ENCODE data around the gene KIF20B. TPM values are rescaled to one million over a fixed set of nuclear protein-coding genes. Genes with fewer than 3 reads are reported as not detected.

KIF20B gene
- total RNA-seq, 2 donors from 2014 or later: 3.4 to 5.7 TPM

GRCh38 chr10:89776665-89777064 lies 75.3 kb downstream of the KIF20B start:
- Histone ChIP-seq H3K27ac (no peak overlapping the region), H3K36me3 (no peaks in the 10 kb centered on the region), H3K4me3 (no peak overlapping the region), H3K9me3 (no peaks in the 10 kb centered on the region), H3K27me3 (replicated peaks; ENCODE audit: insufficient read depth) (no peaks in the 10 kb centered on the region), H3K4me1 (replicated peaks) (no peaks in the 10 kb centered on the region)
- intact Hi-C loops (cut with DNase I): no loop called here
- DNase-seq (ENCODE audit: low spot score): no peak
- TF ChIP-seq POLR2AphosphoS5 (IDR thresholded peaks at IDR 0.05): no peak
- no peak for TF ChIP-seq CTCF (IDR thresholded peaks at IDR 0.05)
- no peak for TF ChIP-seq POLR2A (IDR thresholded peaks at IDR 0.05)

DNA sequence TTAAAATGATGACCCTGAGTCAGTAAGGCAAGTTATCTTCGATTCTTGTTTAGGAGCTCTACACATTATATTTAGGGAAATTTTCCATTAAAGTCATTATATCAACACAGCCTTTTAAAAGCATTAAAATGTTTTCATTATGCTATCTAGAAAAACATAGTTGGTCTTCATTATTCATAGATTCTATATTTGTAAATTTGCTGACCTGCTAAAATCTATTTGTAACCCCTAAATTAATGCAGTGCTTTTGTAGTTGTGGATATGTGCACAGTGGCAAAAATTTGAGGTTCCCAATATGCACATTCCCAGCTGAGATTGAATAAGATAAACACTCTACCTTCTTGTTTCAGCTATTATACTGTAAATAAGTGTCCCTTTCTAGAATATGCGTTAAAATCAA lies 81.1 kb downstream of the KIF20B start:
- no peaks in the 10 kb centered on the region for H3K4me1 ChIP-seq (replicated peaks)
- no peak for TF ChIP-seq CTCF (IDR thresholded peaks at IDR 0.05)
- TF ChIP-seq POLR2AphosphoS5 (IDR thresholded peaks at IDR 0.05): no peak
- no peak for DNase-seq (ENCODE audit: low spot score)
- no peak overlapping the region for H3K4me3 ChIP-seq
- WGBS: 93% methylated on average over 2 of the region's 2 CpGs
- no peaks in the 10 kb centered on the region for H3K36me3 ChIP-seq
- no peak overlapping the region for H3K27ac ChIP-seq
- H3K9me3 ChIP-seq: no peaks in the 10 kb centered on the region
- intact Hi-C loops (cut with DNase I): no loop called here
- no peaks in the 10 kb centered on the region for H3K27me3 ChIP-seq (replicated peaks; ENCODE audit: insufficient read depth)

GRCh38 chr10:89783406-89783805 lies 82.0 kb downstream of the KIF20B start:
- H3K36me3 ChIP-seq: no peaks in the 10 kb centered on the region
- TF ChIP-seq POLR2AphosphoS5 (IDR thresholded peaks at IDR 0.05) (no peak), CTCF (IDR thresholded peaks at IDR 0.05) (no peak), POLR2A (IDR thresholded peaks at IDR 0.05) (no peak)
- no peak overlapping the region for H3K4me3 ChIP-seq
- DNase-seq (ENCODE audit: low spot score): no peak
- no peaks in the 10 kb centered on the region for H3K27me3 ChIP-seq (replicated peaks; ENCODE audit: insufficient read depth)
- H3K4me1 ChIP-seq (replicated peaks): no peaks in the 10 kb centered on the region
- no peak overlapping the region for H3K27ac ChIP-seq
- no peaks in the 10 kb centered on the region for H3K9me3 ChIP-seq
- intact Hi-C loops (cut with DNase I): no loop called here

GRCh38 chr10:89785095-89785494 lies 83.7 kb downstream of the KIF20B start:
- H3K27me3 ChIP-seq (replicated peaks; ENCODE audit: insufficient read depth): no peaks in the 10 kb centered on the region
- no peaks in the 10 kb centered on the region for H3K36me3 ChIP-seq
- DNase-seq (ENCODE audit: low spot score): no peak
- H3K27ac ChIP-seq: no peak overlapping the region
- TF ChIP-seq POLR2AphosphoS5 (IDR thresholded peaks at IDR 0.05) (no peak), POLR2A (IDR thresholded peaks at IDR 0.05) (no peak), CTCF (IDR thresholded peaks at IDR 0.05) (no peak)
- no peaks in the 10 kb centered on the region for H3K4me1 ChIP-seq (replicated peaks)
- H3K4me3 ChIP-seq: no peak overlapping the region
- WGBS: 96% methylated on average over 3 of the region's 3 CpGs
- intact Hi-C loops (cut with DNase I): no loop called here
- H3K9me3 ChIP-seq: no peaks in the 10 kb centered on the region

GRCh38 chr10:89789188-89789877 lies 87.9 kb downstream of the KIF20B start:
- no peaks in the 10 kb centered on the region for H3K9me3 ChIP-seq
- whole genome bisulfite sequencing: 85% methylated on average over 7 of the region's 7 CpGs
- H3K27ac ChIP-seq: no peak overlapping the region
- no peaks in the 10 kb centered on the region for H3K36me3 ChIP-seq
- intact Hi-C loops (cut with DNase I): no loop called here
- no peaks in the 10 kb centered on the region for H3K27me3 ChIP-seq (replicated peaks; ENCODE audit: insufficient read depth)
- H3K4me1 ChIP-seq (replicated peaks): no peaks in the 10 kb centered on the region
- H3K4me3 ChIP-seq: no peak overlapping the region
- no peak for DNase-seq (ENCODE audit: low spot score)
- TF ChIP-seq POLR2A (IDR thresholded peaks at IDR 0.05) (no peak), CTCF (IDR thresholded peaks at IDR 0.05) (no peak), POLR2AphosphoS5 (IDR thresholded peaks at IDR 0.05) (no peak)

Measured in prostate gland (tissue), 2 donors.